Kasumi-1 (cell line): ENCODE data around the gene NFE2L3.
"Not testable (repeated sequence)": the region's sequence is repeated elsewhere in the genome, so short reads cannot be mapped to it uniquely, and the experiment has no call there.

Source experiments
- DNase-seq, 2 experiments: peaks; one replicate each; lab custom pipeline; 2025; lab: John Stamatoyannopoulos, UW

Gene NFE2L3

GRCh38 chr7:26151953-26152781 lies at the start of gene NFE2L3:
NFE2L3 (plus strand) TSS chr7:26152198; CDS start chr7:26152499, 301 bp downstream.
- DNase-seq = peak; percentile 73 to 80

- peak in 1 of 2 experiments; percentile 17 for DNase-seq
These were observed 48.4 kb upstream of the NFE2L3 start for GRCh38 chr7:26103596-26103995.

GRCh38 chr7:26105236-26105635 lies 46.8 kb upstream of the NFE2L3 start:
- no peak for DNase-seq

- no peak for DNase-seq
These were observed 46.1 kb upstream of the NFE2L3 start for GRCh38 chr7:26105931-26106330.

- no peak for DNase-seq
These were observed 39.7 kb upstream of the NFE2L3 start for GRCh38 chr7:26112203-26112740.

- DNase-seq = no peak
These were observed 36.3 kb upstream of the NFE2L3 start for GRCh38 chr7:26115650-26116049.

- no peak for DNase-seq
These were observed 34.7 kb upstream of the NFE2L3 start for GRCh38 chr7:26117142-26117807.

GRCh38 chr7:26117970-26118369 lies 34.0 kb upstream of the NFE2L3 start:
- no peak for DNase-seq

- no peak for DNase-seq
These were observed 29.3 kb upstream of the NFE2L3 start for GRCh38 chr7:26122745-26123144.

- DNase-seq = not testable (repeated sequence)
These were observed 27.2 kb upstream of the NFE2L3 start for GRCh38 chr7:26124775-26125174.

GRCh38 chr7:26127411-26127810 lies 24.6 kb upstream of the NFE2L3 start:
- DNase-seq = no peak

- DNase-seq = no peak
These were observed 20.9 kb upstream of the NFE2L3 start for GRCh38 chr7:26131056-26131589.

GRCh38 chr7:26135076-26135475 lies 16.9 kb upstream of the NFE2L3 start:
- DNase-seq = no peak

- no peak for DNase-seq
These were observed 16.4 kb upstream of the NFE2L3 start for GRCh38 chr7:26135551-26135950.

GRCh38 chr7:26136831-26137230 lies 15.2 kb upstream of the NFE2L3 start:
- no peak for DNase-seq

- no peak for DNase-seq
These were observed 11.6 kb upstream of the NFE2L3 start for GRCh38 chr7:26140380-26140779.

- no peak for DNase-seq
These were observed 10.9 kb upstream of the NFE2L3 start for GRCh38 chr7:26141077-26141476.

GRCh38 chr7:26143298-26144048 lies 8.5 kb upstream of the NFE2L3 start:
- DNase-seq = no peak

- DNase-seq = no peak
These were observed 7.6 kb upstream of the NFE2L3 start for GRCh38 chr7:26144184-26145080.

GRCh38 chr7:26145238-26145637 lies 6.8 kb upstream of the NFE2L3 start:
- DNase-seq = no peak

- DNase-seq = no peak
These were observed 5.0 kb upstream of the NFE2L3 start for GRCh38 chr7:26147030-26147429.
